ENCODE data around the gene TBC1D8.

GRCh38 chr2:101125808-101126207, 25.4 kb downstream of the TBC1D8 start:
- no peak for TF ChIP-seq CTCF (conservative IDR thresholded peaks at IDR 0.05; ENCODE audit: low read depth in 2 of 2)
- TF ChIP-seq EZH2 (IDR thresholded peaks at IDR 0.05; ENCODE audit: low read depth, unreplicated experiment): no peak
- TF ChIP-seq REST (IDR thresholded peaks at IDR 0.05; ENCODE audit: unreplicated experiment): no peak
- TF ChIP-seq POLR2AphosphoS5 (IDR thresholded peaks at IDR 0.05; ENCODE audit: low read depth): no peak
- TF ChIP-seq EZH2phosphoT487 (IDR thresholded peaks at IDR 0.05; ENCODE audit: unreplicated experiment): no peak
- TF ChIP-seq ZNF462 (CRISPR knock-in tag; IDR thresholded peaks at IDR 0.05): no peak
- no peak for TF ChIP-seq ETS1 (IDR thresholded peaks at IDR 0.05)
- no peak for TF ChIP-seq STAT1 (IDR thresholded peaks at IDR 0.05; ENCODE audit: unreplicated experiment)
- TF ChIP-seq NANOG (IDR thresholded peaks at IDR 0.05; ENCODE audit: borderline replicate concordance): no peak
- no peak for TF ChIP-seq CREB1 (CRISPR knock-in tag; IDR thresholded peaks at IDR 0.05; ENCODE audit: low read depth)
- TF ChIP-seq ZNF114 (CRISPR knock-in tag; IDR thresholded peaks at IDR 0.05): no peak
- no peak for TF ChIP-seq JUNB (IDR thresholded peaks at IDR 0.05; ENCODE audit: unreplicated experiment)

Data from GM23338 (cell line).